Prostate gland (tissue), 2 donors: ENCODE results near the gene GNRH2.

Source experiments
- CTCF ChIP-seq, 4 experiments: fragments of 200-600 bp in 2 of 4; fragments of 450-650 bp in 2 of 4; sonication (generic) in 2 of 4; IDR thresholded peaks; 1 replicate in 3 of 4; 2 replicates in 1 of 4; pipeline ENCODE4 v1.5.1; 2016 to 2019; ENCODE audit warnings: antibody characterized with exemption in 4 of 4, mild to moderate bottlenecking in 2 of 4, moderate library complexity in 2 of 4
- POLR2A ChIP-seq: fragments of 450-650 bp; IDR thresholded peaks from one replicate; pipeline ENCODE4 v1.6.1; 2016; ENCODE audit warnings: antibody characterized with exemption, mild to moderate bottlenecking
- POLR2AphosphoS5 ChIP-seq: sonication (generic); formaldehyde crosslinking; IDR thresholded peaks from one replicate; pipeline ENCODE4 v1.6.1; 2017; ENCODE audit warnings: antibody characterized with exemption

GRCh38 chr20:3032624-3033023 lies 10.8 kb upstream of the GNRH2 start:
- no peak for TF ChIP-seq POLR2A
- no peak for TF ChIP-seq POLR2AphosphoS5
- no peak for TF ChIP-seq CTCF (IDR thresholded peaks at IDR 0.05)
